CD4-positive, alpha-beta T cell treated with Interleukin-6 at 100 ng/mL for 8 hours (primary cell): Measurements from ENCODE around the gene PAK5.

ENCODE experiments used
- DNase-seq: peaks from one replicate; pipeline ENCODE4 v3.0.0-alpha.2; 2020; ENCODE audit warnings: mixed read lengths, low spot score

PAK5 gene

GRCh38 chr20:9517297-9518162, 321.3 kb downstream of the PAK5 start:
- DNase-seq: no peak

DNA sequence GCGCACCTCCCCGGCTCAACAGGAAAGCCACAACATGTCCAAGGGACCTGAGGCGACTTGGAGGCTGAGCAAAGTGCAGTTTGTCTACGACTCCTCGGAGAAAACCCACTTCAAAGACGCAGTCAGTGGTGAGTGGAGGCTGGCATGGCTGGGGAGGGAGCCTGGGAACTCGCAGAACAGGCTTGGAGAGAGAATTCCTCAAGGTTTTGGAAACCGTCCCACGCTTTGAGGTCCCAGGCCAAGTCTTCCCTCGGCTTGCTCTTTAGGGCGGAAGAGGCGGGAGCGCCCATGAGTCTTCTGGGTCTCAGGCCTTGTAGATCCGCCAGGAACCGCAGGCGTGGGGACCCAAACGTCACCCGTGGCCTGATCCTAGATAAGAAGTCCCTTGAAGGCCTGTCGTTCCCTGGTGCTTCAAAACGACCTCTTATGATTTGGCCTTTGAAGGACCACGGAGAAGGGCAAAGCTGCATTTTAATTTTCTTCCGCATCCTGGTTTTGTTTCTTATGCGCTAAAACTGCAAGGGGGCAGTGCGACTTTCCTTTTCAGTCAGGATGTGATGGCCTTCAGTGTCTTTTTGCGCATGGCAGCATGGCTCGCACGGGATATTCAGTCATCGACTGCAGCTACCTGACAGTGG, 322.5 kb downstream of the PAK5 start:
- DNase-seq: no peak

DNA sequence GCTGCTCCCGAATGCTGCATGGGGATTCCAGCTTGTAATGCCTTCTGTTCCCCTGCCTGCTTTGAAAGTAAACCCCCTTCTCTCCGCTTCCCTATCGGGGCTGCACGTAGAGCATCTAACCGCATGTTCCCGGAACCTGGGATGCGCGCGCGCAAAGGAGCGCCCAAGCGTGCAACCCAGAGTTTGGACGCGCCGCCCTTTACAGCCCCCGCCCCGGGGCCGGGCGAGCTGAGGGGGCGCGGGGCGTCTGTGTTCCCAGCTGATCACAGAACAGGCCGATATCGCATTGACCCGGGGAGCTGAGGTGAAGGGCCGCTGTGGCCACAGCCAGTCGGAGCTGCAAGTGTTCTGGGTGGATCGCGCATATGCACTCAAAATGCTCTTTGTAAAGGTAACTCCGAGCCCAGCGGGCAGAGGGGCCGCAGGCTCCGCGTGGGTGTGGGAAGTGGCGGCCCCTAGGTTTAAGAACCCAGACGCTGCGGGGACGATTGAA, 323.1 kb downstream of the PAK5 start:
- no peak for DNase-seq

DNA sequence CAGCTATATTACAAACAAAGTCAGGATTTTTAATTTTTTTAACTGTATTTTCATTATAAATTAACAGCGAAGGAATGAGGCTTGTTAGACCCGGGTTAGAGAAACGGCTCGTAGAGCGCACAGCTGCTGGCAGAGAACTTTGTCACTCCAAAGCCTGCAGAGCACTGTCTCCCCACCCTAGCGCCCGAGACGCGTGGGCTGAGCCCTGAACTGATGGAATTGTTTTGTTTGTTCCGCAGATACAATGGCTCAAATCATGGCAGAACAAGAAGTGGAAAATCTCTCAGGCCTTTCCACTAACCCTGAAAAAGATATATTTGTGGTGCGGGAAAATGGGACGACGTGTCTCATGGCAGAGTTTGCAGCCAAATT, 323.7 kb downstream of the PAK5 start:
- DNase-seq: no peak

- DNase-seq: no peak
Measured at GRCh38 chr20:9514461-9515213, 324.2 kb downstream of the PAK5 start, which contains the start of gene LAMP5. Gene LAMP5, plus strand, starts transcription at chr20:9514590. Its CDS starts 263 bp downstream, at chr20:9514853.

- no peak for DNase-seq
Measured at GRCh38 chr20:9514072-9514460, 324.8 kb downstream of the PAK5 start.

GRCh38 chr20:9510911-9511310, 328.0 kb downstream of the PAK5 start:
- no peak for DNase-seq

DNA sequence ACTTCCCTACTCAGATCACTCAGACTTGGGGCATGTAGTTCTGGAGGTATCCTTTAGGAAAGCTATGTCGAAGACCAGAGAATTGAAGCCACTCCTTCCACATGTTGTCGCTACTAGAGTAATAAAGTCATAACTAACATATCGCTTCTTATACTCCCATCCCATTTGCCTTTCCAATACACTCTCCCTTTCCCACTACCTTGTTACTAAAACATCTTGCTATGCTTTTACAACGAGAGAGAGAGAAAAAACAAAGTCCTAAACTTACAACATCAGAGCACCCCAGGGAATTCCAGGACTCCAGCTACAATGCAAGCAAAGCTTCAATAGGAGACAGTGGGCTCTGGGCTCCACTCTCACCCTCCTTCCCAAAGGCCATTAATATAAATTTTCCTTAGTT, 329.6 kb downstream of the PAK5 start:
- DNase-seq: no peak

- DNase-seq: no peak
Measured at GRCh38 chr20:9508696-9509178, 330.1 kb downstream of the PAK5 start.

- DNase-seq: no peak
Measured at GRCh38 chr20:9508240-9508661, 330.6 kb downstream of the PAK5 start.

DNA sequence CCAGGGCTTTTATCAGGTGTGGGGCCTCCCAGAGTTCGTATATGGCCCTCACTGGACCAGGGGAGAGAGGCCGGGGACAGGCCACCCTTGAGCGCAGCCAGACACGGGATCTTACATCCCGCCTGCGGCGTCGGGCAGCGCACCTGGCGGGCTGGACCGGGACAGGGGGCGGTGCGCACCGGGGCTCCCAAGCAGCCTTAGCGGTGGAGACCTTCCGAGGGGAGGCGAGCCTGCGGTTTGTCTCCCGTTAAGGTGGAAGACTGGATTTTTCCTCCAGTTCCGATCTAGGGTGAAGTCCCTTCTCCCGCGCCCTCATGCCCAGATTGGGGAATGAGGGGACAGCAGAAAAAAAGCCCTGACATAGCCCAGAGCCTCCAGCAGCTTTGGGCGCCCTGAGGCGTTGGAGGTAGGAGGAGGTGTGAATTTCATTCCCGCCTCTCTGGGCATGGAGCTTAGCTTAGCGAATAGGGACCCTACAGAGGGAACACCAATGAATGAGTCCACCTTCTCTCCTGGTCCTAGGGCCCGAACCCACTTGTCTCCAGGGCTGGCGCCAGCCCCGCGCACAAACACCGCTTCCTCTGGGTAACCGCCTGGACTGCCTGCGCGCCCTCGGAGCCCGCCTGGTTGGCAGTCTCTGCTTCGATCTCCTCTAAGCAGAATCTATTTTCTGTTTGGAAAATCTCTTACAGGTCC, 331.2 kb downstream of the PAK5 start:
- no peak for DNase-seq

DNA sequence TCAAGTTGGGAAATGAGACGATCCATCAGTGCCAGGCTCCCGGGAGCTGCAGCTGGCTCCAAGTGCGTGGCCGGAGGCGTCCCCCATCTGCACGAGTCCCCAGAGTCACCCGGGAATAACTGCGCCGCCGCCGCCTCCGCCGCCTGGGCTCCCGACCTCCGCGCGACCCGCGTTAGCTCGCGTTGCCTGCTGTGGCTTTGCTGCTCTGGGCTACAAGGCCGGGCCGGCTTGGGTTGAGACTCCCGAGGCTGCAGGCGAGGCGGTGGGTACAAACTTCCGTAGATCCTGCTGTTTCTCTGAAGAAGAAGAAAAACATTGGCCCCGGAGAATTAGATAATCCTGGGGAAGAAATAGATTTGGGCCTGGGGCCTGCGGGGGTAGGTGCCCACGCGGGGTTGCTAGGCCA, 331.9 kb downstream of the PAK5 start:
- DNase-seq: no peak

- no peak for DNase-seq
Measured at GRCh38 chr20:9506280-9506821, 332.5 kb downstream of the PAK5 start.

DNA sequence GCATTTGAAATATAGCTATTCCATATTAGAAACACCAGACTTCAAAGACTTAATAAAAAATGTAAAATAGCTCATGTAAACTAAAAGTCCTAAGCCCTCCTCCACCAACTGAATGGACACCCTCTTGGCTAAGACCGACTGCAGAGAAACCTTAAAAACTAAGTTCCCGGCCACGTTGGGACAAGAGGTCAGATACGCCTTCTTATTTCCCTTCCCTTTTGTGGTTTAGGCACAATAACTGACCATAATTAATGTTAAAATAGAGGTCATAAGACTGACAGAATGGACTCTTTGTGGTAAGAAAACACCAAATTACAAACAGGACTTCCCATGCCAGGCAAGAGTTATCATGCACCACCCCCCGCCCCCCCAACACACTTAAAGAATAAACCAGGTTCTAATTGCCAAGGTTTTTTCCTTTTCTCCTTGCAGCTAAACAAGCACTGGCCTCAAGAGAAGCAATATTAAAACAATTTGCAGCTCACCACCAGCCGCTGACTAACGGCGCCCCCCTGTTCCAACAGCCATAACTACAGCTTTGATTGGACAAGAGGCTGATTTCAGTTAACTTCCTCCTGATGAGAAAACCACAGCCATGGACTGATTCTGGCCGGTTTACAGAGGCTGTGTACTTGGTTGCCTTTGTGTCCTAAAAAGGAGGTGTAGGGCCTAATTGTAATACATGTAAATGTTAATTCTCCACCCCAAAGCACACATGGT, 335.2 kb downstream of the PAK5 start:
- no peak for DNase-seq

DNA sequence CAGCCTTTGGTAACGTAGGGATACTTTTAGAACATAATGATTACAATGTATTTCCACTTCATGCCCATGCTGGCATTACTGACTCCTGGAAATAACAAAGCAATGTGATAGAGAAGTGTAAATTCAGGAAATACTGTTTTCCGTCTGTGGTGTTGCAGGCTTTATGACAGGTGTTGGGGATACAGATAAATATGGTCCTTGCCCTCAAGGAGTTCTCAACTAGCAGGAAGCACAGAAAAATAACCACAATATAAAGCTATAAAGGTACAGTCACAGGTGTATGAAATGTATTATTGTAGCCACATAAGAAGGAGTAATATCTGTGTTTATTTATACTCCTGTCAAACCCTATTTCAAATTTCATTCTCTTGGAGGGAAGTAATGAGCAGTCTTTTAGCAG, 337.4 kb downstream of the PAK5 start:
- DNase-seq: no peak

DNA sequence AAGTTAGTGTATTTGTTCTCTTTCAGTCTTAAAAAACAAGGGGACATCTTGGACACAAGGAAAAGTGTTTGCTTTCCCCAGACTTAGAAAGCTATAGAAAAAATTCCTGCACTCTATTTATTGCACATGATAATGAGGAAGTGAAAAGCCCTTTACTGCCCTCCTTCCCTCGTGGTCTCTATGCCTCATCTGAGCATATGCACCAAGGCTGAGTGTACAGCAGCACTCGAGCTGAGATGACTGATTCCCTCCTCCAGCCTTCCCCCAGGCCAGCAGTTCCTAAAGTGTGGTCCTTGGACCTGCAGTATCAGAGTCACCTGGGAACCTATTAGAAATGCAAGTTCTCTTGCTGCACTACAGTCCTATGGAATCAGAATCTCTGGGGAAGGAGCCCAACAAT, 338.8 kb downstream of the PAK5 start:
- DNase-seq: no peak

- DNase-seq: no peak
Measured at GRCh38 chr20:9499126-9499899, 339.6 kb downstream of the PAK5 start.

DNA sequence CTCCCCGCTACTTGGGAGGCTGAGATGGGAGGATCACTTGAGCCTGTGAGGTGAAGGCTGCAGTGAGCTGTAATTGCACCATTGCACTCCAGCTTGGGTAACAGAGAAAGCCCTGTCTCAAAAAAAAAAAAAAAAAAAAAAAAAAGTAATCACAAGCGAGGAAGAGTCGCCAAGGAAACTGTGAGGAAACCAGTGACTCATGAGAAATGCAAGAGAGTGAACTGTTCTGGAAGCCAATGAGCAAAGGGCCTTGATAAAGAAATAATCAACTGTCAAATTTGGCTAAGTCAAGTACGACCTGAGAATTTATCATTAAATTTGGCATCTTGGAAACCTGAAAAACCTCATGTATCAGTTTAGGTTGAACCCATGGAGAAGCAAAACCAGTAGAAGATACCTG, 340.6 kb downstream of the PAK5 start:
- no peak for DNase-seq

DNA sequence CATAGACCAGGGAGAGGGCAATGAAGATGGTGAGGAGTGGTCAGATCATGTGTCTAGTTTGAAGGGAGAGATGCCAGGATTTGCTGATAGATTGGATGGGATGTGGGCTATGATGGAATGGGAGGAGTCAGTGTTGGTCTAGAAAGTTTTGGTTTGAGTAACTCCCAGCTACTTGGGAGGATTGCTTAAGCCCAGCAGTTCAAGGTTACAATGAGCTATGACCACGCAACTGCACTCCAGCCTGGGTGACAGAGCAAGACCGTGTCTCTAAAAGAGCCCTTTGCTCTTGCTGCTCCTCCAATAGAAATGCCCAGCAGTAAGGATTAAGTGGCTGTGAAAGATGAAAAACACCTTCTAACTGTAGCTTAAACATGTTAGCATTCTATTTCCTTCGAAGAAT, 342.7 kb downstream of the PAK5 start:
- DNase-seq: no peak

DNA sequence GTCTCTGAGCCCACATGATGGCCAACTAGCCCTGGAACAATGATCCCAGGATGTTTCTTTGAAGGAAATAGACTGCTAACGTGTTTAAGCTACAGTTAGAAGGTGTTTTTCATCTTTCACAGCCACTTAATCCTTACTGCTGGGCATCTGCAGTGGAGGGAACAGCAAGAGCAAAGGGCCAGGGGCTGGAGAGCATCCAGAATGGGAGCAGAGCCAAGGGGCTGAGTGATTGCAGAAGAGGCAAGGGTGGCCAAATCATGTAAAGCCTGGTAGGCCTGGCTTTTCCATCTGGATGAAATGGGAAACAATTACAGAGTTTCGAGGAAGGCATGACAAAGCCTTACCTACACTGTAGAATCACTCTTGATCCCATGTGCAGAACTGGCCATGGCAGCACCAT, 343.2 kb downstream of the PAK5 start:
- no peak for DNase-seq
